HG03159 (cell line): ENCODE results near the gene TRIM22.
"Not testable (repeated sequence)": the region's sequence is repeated elsewhere in the genome, so short reads cannot be mapped to it uniquely, and the experiment has no call there.

Source experiments
- ATAC-seq: cut with Tn5 transposase; IDR thresholded peaks from one replicate; pipeline ENCODE4 v1.9.1; 2021; ENCODE audit warnings: mild to moderate bottlenecking, moderate library complexity; ENCODE audit not compliant: unreplicated experiment

TRIM22 gene

DNA sequence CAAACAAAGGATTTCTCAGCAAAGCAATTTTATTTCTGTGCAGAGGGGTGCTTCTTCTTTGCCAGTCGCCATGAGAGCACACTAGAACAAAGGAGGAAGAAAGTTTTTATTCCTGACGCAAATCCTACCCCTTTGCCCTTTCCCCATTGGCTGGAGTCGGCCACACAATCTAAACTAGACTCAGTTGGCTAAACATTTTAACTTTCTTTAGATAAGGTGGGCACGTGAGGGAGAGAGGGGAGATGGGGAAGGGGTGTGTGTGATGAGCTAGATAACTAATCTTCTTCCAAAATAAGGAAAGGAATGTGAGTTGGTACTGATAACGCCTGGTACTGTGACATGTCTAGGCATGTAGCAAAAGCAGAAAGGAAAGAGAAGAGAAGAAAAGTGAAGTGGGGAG is 626 bp downstream of the TRIM22 start:
- no peak for ATAC-seq

DNA sequence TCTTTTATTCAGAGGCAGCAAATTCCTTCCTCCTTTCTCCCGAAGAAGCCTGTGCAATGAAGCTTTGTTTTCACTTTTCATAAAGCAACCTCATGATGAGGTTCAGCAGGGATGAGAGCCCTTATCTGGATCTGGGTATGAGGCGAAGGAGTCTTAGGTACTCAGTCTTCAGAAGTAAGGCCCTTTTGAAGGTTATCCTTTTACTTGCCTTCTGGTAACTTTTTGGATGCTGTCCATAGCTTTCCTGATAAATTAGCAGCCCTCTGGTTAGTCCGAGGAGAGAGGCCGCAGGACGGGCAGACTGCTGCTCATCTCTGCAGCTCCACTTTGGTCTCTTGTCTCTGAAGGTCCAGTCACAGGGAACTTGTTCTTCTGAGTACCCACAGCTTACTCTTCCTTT is 1.1 kb downstream of the TRIM22 start:
- no peak for ATAC-seq

DNA sequence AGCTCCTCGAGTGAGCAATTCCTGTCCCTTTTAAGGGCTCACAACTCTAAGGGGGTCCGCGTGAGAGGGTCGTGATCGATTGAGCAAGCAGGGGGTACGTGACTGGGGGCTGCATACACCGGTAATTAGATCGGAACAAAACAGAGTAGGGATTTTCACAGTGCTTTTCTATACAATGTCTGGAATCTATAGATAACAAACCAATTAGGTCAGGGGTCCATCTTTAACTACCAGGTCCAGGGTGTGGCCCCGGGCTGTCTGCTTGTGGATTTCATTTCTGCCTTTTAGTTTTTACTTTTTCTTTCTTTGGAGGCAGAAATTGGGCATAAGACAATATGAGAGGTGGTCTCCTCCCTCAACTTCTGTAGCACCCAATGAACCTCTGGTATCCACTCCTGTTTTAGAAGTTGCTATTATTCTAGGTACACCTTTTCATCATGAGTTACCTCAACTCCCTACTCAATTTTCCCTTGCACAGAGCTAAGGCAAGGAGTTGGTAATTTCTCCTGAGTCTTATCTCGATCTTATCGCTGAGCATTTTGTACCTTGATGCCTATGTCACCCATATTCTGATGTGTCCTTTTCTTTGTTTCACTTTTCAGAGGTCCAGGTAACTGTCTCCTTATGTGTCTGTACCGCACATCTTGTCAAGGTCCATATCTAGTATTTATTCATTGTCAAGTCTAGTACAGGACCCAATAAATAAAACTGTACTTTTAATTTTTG is 1.8 kb downstream of the TRIM22 start:
- ATAC-seq, result not testable (repeated sequence)

DNA sequence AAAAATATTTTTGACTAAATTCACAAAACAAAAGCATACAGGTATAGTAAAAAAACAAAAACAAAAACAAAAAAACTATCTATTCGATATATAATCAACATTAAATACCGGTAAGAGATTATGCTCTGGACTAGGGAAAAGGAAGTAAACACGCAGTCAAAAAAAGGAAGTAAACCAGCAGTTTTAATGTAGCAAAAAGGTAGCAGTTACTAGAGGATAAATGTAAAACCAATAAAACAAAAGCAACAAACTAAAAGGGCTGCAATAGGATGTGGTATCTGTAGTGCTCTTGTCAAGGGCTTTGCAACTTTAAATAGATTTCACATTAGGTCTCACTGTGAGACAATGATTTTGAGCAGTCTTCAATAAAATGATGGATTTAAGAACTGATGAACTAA is 2.4 kb downstream of the TRIM22 start:
- no peak for ATAC-seq

DNA sequence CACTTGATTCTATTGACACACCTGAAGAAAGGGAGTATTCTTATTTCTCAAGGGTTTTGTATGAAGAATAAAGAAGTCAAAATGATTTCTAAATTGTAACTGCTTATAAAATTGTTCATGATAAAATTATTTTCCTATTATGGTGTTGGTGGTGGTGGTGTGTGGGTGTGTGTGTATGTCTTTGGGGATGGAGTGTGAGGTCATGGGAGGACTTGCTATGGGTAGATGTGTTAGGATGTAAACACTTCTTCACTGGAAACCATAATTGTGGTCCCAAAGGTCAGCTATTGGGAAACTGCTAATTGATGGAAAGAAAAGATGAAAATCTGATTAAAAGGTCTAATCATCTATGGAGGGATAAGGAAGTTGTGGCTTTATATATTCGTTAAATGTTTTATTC is 5.1 kb downstream of the TRIM22 start:
- no peak for ATAC-seq

DNA sequence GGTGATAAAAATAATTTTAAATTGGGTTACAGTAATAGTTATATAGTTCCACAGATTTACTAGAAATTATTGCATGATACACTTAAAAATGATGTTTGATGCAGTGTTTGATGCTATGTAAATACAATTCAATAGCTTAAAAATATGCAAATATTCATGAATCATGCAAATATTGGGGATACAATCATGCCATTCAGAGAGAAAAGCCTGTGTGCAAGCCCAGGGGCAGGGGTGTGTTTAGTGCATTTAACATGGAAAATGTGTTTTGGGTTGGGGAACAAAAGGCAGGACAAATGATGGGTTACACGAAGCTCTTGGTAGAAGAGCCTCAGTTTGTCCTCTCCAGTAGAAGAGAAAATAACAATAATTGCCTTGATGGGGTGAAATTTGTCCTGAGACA is 6.0 kb downstream of the TRIM22 start:
- ATAC-seq, result no peak

DNA sequence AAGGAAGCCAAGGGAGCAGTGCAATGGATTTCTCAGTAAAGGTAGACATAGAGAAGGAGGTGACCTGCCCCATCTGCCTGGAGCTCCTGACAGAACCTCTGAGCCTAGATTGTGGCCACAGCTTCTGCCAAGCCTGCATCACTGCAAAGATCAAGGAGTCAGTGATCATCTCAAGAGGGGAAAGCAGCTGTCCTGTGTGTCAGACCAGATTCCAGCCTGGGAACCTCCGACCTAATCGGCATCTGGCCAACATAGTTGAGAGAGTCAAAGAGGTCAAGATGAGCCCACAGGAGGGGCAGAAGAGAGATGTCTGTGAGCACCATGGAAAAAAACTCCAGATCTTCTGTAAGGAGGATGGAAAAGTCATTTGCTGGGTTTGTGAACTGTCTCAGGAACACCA is 6.6 kb downstream of the TRIM22 start:
- no peak for ATAC-seq

DNA sequence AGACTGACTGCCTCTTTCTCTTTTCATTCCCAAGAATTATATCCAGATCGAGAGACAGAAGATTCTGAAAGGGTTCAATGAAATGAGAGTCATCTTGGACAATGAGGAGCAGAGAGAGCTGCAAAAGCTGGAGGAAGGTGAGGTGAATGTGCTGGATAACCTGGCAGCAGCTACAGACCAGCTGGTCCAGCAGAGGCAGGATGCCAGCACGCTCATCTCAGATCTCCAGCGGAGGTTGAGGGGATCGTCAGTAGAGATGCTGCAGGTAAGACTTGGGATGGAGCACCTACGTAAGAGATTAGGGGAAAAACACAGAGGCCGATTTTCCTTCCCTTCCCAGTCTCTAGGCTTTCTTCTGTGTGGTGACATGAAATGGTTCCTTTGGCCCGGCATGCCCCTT is 8.7 kb downstream of the TRIM22 start:
- no peak for ATAC-seq

DNA sequence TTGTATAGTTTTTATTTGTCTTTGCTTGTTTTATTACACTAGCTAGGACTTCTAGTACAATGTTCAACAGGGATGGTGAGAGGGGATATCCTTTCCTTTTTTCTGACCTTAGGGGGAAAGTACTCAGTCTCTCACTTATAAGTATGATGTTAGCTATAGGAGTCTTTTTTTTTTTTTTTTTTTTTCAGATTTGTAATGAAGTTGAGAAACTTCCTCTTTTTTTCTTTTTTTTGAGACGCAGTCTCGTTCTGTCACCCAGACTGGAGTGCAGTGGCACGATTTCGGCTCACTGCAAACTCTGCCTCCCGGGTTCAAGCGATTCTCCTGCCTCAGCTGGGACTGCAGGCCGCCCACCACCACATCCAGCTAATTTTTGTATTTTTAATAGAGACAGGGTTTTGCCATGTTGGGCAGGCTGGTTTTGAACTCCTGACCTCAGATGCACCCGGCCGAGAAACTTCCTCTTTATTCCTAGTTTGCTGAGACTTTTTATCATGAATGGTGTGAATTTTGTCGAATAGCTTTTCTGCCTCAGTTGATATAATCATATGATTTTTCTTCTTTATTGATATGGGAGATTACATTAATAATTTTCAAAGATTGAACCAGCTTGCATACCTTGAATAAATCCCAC is 10.9 kb downstream of the TRIM22 start:
- no peak for ATAC-seq

DNA sequence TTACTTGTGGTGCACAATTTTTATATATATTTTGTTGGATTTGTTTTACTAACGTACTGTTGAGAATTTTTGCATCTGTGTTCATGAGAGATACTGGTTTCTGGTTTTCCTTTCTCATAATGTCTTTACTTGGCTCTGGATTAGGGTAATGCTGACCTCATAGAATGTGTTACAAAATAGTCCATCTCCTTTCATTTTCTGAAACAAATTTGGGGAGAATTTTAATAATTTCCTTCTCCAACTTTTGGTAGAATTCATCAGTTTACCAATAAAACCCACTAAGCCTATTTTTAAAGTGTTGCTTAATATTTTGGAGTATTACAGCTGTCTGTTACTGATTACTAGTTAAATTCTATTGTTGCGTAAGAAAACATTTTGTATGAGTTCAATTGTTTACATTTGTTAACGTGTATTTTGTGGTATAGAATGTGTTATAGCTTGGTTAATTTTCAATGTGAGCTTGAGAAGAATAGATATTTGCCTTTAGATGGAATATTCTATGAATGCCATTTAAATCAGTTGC is 11.5 kb downstream of the TRIM22 start:
- ATAC-seq, result no peak

DNA sequence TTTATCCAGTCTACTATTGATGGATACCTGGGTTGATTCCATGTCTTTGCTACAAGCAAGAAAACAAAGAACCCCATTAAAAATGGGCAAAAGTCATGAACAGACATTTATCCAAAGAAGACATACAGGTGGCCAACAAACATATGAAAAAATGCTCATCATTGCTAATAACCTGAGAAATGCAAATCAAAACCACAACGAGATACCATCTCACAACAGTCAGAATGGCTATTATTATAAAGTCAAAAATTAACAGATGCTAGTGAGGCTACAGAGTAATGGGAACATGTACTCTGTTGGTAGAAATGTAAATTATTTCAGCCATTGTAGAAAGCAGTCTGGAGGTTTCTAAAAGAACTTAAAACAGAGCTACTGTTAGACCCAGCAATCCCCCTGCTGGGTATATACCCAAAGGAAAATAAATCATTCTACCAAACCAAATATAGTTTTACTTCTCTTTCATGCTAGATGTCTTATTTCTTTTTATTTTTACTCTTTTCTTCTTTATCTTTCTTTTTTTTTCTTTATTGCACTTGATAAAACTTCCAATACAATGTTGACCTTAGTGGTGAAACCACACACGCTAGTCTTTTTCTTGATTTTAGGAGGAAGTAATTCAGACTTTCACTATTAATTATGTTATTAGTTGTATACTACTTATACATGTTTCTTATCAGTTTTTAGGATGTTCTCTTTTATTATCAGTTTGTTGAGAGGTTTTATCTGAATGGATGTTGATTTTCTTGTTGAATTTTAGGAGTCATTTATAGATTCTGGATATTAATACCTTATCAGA is 14.3 kb downstream of the TRIM22 start:
- ATAC-seq, result peak; percentile 72

DNA sequence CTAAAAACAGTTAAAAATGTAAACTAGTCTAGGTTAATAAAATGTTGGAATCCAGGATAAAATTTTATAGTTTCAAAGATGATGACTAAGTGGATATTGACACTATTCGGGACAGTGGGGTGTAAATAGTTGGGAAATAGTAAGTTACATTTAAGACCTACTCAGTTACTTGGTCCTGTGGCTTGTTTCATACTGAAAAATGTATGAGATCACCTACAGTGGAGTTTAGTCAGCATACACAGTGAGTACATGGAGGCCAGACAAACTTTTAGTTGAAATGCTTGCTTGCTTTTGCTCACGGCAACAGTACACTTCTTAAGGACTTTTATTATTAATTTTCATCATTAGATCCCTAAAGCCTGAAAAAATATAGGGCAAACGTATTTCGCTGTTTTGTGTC is 16.1 kb downstream of the TRIM22 start:
- ATAC-seq, result no peak

DNA sequence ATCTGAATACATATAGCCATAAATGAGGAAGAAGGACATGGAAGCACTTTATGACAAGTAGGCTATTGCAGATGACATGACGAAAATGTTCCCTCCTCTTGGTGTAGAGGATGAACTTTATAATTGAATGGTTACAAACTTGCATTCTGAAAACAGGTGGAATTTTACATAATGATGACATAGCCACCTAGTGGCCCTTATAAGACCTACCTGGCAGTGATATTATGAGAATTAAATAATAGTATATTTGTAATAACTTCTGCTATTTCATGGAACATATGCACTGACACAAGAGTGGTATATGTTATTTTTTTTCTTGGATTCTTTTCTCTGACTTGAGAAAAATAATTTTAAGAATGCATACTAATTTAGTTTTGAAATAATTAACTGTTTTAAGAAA is 22.9 kb downstream of the TRIM22 start:
- ATAC-seq, result peak; percentile 53

DNA sequence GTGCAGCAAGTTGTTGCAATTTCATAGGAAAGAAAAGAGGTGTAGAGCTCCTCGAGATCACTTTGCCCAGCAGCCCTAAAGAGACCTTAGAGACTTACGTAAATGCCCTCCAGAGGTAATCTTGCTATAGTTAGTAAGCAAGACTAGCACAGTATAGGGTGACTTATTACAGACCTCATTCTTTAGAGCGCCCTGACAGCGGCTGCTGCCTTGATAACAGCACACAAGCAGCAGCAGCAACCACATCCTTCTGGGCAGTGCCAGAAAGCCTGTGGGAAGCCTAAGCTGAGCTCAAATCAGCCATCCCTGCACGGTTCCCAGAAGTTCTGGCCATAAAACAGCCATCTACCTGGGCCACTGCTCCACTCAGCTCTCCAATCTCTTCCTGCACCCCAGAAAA is 24.1 kb downstream of the TRIM22 start:
- ATAC-seq, result no peak

DNA sequence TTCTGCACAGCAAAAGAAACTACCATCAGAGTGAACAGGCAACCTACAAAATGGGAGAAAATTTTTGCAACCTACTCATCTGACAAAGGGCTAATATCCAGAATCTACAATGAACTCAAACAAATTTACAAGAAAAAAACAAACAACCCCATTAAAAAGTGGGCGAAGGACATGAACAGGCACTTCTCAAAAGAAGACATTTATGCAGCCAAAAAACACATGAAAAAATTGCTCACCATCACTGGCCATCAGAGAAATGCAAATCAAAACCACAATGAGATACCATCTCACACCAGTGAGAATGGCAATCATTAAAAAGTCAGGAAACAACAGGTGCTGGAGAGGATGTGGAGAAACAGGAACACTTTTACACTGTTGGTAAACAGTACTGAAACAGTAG is 26.9 kb downstream of the TRIM22 start:
- ATAC-seq, result not testable (repeated sequence)

DNA sequence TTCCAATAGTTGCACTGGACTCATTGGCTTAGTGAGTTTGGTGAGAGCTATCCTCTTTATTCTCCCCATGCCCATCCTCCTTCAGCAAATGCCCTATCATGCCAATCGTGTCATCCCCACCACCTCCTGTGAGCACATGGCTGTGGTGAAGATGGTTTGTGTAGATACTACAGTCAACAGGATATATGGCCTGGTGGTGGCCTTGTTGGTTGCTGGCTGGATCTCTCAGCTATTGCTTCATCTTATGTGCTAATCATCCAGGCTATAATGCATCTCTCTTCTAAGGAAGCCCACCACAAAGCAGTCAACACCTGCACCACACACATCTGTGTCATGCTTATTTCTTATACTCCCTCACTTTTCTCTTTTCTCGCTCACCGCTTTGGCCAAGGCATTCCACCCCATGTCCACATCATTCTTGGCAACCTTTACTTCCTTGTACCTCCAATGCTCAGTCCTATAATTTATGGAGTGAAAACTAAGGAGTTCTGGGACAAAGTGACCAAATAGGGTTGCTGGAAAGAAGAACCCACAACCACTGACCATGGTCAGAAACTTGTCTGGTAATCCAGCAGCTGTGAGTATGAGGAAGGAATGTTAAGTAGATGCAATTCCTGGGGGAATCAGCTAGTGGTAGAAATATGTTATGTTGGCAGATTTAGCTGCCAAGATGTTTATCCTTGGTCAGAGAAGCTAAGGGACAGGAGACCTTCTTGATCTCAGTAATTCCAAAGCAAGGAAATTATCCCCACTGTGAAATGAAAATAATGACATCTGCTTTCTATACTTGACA is 30.3 kb downstream of the TRIM22 start:
- ATAC-seq, result no peak

DNA sequence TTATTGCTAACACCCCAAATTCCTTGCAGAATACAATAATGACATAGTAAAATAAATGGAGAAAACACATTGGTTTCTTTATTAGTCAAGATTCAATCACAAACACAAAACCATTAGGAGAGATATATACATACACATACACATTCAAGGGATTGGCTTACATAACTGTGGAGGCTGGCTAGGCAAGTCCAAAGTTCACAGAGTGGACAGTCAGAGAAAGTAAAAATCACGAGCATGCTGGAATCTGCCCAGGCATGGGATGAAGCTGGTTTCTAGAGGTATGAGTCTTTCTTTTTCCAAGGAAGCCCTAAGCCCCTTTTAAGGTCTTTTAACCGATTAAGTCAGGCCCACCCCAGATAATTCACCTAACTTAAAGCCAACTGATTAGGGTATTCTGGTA is 33.0 kb downstream of the TRIM22 start:
- no peak for ATAC-seq

DNA sequence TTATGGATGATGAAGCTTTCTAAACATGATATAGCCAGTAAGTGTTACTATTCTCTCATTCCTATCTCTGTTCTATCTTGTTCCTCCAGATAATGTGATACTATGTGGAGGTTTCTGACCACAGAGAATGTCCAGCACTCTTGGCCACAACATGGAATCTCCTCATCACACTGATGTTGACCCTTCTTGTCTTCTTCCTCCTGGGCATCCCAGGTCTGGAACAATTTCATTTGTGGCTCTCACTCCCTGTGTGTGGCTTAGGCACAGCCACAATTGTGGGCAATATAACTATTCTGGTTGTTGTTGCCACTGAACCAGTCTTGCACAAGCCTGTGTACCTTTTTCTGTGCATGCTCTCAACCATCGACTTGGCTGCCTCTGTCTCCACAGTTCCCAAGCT is 36.8 kb downstream of the TRIM22 start:
- ATAC-seq, result no peak

DNA sequence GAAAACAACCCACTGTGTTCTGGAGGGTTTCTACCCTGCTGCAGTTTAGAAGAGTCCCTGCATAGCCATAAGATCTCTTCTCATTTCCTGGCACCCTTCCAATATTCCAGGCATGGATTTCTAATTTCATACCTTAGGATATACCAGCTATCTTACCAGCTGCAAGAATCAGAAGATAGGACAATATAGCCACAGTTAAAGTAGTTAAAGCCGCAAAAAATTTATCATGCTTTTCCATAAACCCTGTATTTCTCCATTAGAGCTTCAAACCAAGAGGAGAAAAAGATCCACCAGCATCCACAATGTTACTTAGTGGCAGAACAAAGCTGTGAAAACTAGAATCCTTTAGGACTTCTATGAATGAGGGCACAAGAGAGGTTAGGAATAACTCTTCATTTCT is 38.1 kb downstream of the TRIM22 start:
- no peak for ATAC-seq

DNA sequence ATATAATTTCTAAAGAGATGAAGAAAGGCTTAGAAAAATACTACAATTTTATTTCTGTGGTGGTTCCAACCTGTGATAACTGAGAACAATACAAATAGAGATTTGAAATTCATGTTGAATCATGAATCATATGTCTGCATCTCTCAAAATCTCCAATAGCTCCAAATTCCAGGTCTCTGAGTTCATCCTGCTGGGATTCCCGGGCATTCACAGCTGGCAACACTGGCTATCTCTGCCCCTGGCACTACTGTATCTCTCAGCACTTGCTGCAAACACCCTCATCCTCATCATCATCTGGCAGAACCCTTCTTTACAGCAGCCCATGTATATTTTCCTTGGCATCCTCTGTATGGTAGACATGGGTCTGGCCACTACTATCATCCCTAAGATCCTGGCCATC is 46.8 kb downstream of the TRIM22 start, which contains the start of gene OR56B1:
TSS of gene OR56B1 (plus strand) at position 53 of the 400 bp plus-strand sequence. CDS start at position 122, 69 bp downstream.
- ATAC-seq, result no peak

DNA sequence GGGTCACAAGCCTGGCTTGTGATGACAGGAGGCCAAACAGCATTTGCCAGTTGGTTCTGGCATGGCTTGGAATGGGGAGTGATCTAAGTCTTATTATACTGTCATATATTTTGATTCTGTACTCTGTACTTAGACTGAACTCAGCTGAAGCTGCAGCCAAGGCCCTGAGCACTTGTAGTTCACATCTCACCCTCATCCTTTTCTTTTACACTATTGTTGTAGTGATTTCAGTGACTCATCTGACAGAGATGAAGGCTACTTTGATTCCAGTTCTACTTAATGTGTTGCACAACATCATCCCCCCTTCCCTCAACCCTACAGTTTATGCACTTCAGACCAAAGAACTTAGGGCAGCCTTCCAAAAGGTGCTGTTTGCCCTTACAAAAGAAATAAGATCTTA is 47.5 kb downstream of the TRIM22 start:
- no peak for ATAC-seq
